Measurements from ENCODE around the gene SRSF12. TPM values are rescaled to one million over a fixed set of nuclear protein-coding genes. Genes with fewer than 3 reads are reported as not detected.
A peak's percentile ranks its signal among the peaks of the same experiment; 100 is the strongest.

SRSF12 gene
- total and polyA plus RNA-seq, 2 experiments from 2014 or later = 5.6 to 5.7 TPM

DNA sequence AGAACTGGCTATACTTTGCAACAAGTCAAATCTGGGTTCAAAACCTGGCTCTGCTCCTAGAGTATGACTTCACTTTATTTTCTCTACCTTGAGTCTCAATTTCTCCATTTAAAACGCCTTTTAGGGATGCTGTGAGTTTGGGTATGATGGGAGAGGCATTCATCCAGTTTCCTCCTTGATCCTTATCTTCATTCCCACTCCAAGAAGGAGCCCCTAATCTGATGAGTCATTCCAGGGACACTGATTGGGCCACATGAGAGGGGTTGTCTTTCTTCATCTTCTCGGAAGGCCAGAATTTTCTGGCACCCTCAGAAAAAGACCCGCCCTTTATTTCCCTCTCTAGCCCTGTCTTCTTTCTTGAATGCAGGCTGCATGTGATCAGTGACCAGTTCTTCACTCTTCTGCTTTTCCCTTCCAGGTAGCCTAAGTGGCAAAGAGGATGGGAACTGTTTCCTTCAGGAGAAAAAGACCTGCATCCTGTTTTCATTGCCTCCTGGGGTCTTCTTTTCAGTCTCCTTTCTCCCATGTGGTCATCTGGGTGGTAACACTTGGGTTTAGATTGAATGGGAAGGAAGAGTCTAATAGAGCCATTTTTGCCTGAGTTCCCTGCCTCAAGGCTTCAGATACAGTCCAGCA, 69.5 kb downstream of the SRSF12 start:
- H3K27me3 ChIP-seq = no peaks in the 10 kb centered on the region
- no peak overlapping the region for H3K4me2 ChIP-seq
- H3K9me3 ChIP-seq (ENCODE audit: low read depth) = no peaks in the 10 kb centered on the region
- H4K20me1 ChIP-seq (ENCODE audit: insufficient read depth, poor library complexity, severe bottlenecking) = no peaks in the 10 kb centered on the region
- DNase-seq (ENCODE audit: low spot score) = no peak
- H3K4me3 ChIP-seq = no peak overlapping the region
- no peaks in the 10 kb centered on the region for H3K79me2 ChIP-seq
- H2AFZ ChIP-seq = no peak overlapping the region
- no peak for TF ChIP-seq EZH2phosphoT487 (IDR thresholded peaks at IDR 0.05; ENCODE audit: low read depth, severe bottlenecking, unreplicated experiment)
- TF ChIP-seq, protein P1, sequence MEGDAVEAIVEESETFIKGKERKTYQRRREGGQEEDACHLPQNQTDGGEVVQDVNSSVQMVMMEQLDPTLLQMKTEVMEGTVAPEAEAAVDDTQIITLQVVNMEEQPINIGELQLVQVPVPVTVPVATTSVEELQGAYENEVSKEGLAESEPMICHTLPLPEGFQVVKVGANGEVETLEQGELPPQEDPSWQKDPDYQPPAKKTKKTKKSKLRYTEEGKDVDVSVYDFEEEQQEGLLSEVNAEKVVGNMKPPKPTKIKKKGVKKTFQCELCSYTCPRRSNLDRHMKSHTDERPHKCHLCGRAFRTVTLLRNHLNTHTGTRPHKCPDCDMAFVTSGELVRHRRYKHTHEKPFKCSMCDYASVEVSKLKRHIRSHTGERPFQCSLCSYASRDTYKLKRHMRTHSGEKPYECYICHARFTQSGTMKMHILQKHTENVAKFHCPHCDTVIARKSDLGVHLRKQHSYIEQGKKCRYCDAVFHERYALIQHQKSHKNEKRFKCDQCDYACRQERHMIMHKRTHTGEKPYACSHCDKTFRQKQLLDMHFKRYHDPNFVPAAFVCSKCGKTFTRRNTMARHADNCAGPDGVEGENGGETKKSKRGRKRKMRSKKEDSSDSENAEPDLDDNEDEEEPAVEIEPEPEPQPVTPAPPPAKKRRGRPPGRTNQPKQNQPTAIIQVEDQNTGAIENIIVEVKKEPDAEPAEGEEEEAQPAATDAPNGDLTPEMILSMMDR (IDR thresholded peaks at IDR 0.05; ENCODE audit: poor library complexity) = no peak
- no peak for TF ChIP-seq EZH2 (IDR thresholded peaks at IDR 0.05; ENCODE audit: borderline replicate concordance)
- H3K4me1 ChIP-seq (ENCODE audit: insufficient read depth) = peaks cover 7% of the 10 kb centered on the region
- 72% methylated on average over 3 of the region's 3 CpGs for WGBS (ENCODE audit: low lambda C conversion rate, missing lambda C conversion rate)
- no peaks in the 10 kb centered on the region for H3K9me2 ChIP-seq (replicated peaks; ENCODE audit: insufficient read depth)
- no peaks in the 10 kb centered on the region for H3K36me3 ChIP-seq (replicated peaks; ENCODE audit: insufficient read depth, low read depth)
- H3K27ac ChIP-seq = no peak overlapping the region

DNA sequence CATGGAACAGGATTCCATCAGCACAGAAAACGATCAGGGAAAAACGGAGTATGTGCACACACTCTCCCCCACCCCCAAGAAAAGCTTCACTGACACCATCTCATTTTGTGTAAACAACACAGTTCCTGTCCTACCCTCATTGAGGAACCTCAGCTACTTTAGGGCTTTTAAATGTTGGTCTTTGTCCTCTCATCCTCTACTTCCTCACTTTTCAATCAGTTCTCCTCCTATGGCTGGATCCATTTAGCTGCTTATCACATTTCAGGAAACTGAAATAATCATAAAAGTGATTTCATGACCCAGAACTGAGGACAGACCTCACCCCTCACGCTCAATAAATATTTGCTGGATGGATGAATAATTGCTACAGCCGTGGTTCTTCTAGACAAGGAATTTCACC, 70.4 kb downstream of the SRSF12 start:
- H3K4me2 ChIP-seq = peak overlapping the region; percentile 47
- H3K9me2 ChIP-seq (replicated peaks; ENCODE audit: insufficient read depth) = no peaks in the 10 kb centered on the region
- no peaks in the 10 kb centered on the region for H3K36me3 ChIP-seq (replicated peaks; ENCODE audit: insufficient read depth, low read depth)
- H3K27ac ChIP-seq = peak overlapping the region; percentile 17
- H2AFZ ChIP-seq = no peak overlapping the region
- TF ChIP-seq EZH2phosphoT487 (IDR thresholded peaks at IDR 0.05; ENCODE audit: low read depth, severe bottlenecking, unreplicated experiment) (no peak), EZH2 (IDR thresholded peaks at IDR 0.05; ENCODE audit: borderline replicate concordance) (no peak)
- TF ChIP-seq, protein P1 (IDR thresholded peaks at IDR 0.05; ENCODE audit: poor library complexity) = no peak
- no peaks in the 10 kb centered on the region for H4K20me1 ChIP-seq (ENCODE audit: insufficient read depth, poor library complexity, severe bottlenecking)
- H3K79me2 ChIP-seq = no peaks in the 10 kb centered on the region
- no peaks in the 10 kb centered on the region for H3K9me3 ChIP-seq (ENCODE audit: low read depth)
- H3K27me3 ChIP-seq = no peaks in the 10 kb centered on the region
- 21% methylated on average over 4 of the region's 4 CpGs for WGBS (ENCODE audit: low lambda C conversion rate, missing lambda C conversion rate)
- DNase-seq (ENCODE audit: low spot score) = no peak
- H3K4me3 ChIP-seq = no peak overlapping the region
- H3K4me1 ChIP-seq (ENCODE audit: insufficient read depth) = peaks cover 7% of the 10 kb centered on the region

Small RNA genes lying within 50 kb of the gene (small RNA-seq; reads per million reads assigned to genes)
- not detected for gene RN7SL336P
- gene RNU2-61P = not detected

Other genes with a start within 250 kb of the SRSF12 start
- 15.6 and 16.1 TPM in 2 replicates for gene RNGTT, start 154.5 kb downstream of the SRSF12 start, total RNA-seq
- 7.4 and 8.9 TPM in 2 replicates for gene RNGTT, start 154.5 kb downstream of the SRSF12 start, polyA plus RNA-seq
- 159 and 181 TPM in 2 replicates for gene PNRC1, start 37.3 kb downstream of the SRSF12 start, total RNA-seq
- 226 and 234 TPM in 2 replicates for gene PNRC1, start 37.3 kb downstream of the SRSF12 start, polyA plus RNA-seq
- 20.8 and 25.3 TPM in 2 replicates for gene PM20D2, start 28.0 kb upstream of the SRSF12 start, total RNA-seq
- gene PM20D2, start 28.0 kb upstream of the SRSF12 start, polyA plus RNA-seq = 8.7 and 9.5 TPM in 2 replicates
- gene GABRR1, start 99.3 kb upstream of the SRSF12 start, total RNA-seq = 0.27 TPM in 1 of 2 replicates, not detected in the other
- gene GABRR1, start 99.3 kb upstream of the SRSF12 start, polyA plus RNA-seq = 0.60 TPM in 1 of 2 replicates, not detected in the other
- 0.32 and 0.87 TPM in 2 replicates for gene GABRR2, start 197.2 kb upstream of the SRSF12 start, total RNA-seq
- gene GABRR2, start 197.2 kb upstream of the SRSF12 start, polyA plus RNA-seq = 0.68 and 0.94 TPM in 2 replicates
- gene UBE2J1, start 234.7 kb upstream of the SRSF12 start, total RNA-seq = 64.1 and 68.1 TPM in 2 replicates
- gene UBE2J1, start 234.7 kb upstream of the SRSF12 start, polyA plus RNA-seq = 37.3 and 44.7 TPM in 2 replicates